Left kidney (tissue), 8 donors: ENCODE measurements around the gene ADAMTS7. TPM values are rescaled to one million over a fixed set of nuclear protein-coding genes. Genes with fewer than 3 reads are reported as not detected.
A peak's percentile ranks its signal among the peaks of the same experiment; 100 is the strongest.
"Not testable (repeated sequence)": the region's sequence is repeated elsewhere in the genome, so short reads cannot be mapped to it uniquely, and the experiment has no call there.

Experiments used
- DNase-seq: peaks from one replicate; pipeline ENCODE4 v3.0.0-alpha.2; 2013
- long read RNA-seq, 8 donors: transcript quantifications; one replicate each; lab custom pipeline, GENCODE V29; 2026
- polyA plus RNA-seq: library from polyadenylated mRNA; unstranded; fragments of 120-200 nt; gene quantifications from one replicate; pipeline ENCODE4 v1.2.1, GENCODE V29; 2013; ENCODE audit not compliant: insufficient read length

Gene ADAMTS7, protein sequence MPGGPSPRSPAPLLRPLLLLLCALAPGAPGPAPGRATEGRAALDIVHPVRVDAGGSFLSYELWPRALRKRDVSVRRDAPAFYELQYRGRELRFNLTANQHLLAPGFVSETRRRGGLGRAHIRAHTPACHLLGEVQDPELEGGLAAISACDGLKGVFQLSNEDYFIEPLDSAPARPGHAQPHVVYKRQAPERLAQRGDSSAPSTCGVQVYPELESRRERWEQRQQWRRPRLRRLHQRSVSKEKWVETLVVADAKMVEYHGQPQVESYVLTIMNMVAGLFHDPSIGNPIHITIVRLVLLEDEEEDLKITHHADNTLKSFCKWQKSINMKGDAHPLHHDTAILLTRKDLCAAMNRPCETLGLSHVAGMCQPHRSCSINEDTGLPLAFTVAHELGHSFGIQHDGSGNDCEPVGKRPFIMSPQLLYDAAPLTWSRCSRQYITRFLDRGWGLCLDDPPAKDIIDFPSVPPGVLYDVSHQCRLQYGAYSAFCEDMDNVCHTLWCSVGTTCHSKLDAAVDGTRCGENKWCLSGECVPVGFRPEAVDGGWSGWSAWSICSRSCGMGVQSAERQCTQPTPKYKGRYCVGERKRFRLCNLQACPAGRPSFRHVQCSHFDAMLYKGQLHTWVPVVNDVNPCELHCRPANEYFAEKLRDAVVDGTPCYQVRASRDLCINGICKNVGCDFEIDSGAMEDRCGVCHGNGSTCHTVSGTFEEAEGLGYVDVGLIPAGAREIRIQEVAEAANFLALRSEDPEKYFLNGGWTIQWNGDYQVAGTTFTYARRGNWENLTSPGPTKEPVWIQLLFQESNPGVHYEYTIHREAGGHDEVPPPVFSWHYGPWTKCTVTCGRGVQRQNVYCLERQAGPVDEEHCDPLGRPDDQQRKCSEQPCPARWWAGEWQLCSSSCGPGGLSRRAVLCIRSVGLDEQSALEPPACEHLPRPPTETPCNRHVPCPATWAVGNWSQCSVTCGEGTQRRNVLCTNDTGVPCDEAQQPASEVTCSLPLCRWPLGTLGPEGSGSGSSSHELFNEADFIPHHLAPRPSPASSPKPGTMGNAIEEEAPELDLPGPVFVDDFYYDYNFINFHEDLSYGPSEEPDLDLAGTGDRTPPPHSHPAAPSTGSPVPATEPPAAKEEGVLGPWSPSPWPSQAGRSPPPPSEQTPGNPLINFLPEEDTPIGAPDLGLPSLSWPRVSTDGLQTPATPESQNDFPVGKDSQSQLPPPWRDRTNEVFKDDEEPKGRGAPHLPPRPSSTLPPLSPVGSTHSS (N-terminal part only)
- polyA plus RNA-seq: 21.4 TPM
- long read RNA-seq, donor 1, partial matches to known transcripts: 768 of 991 reads
- long read RNA-seq, donor 1, other reads (novel, unspliced or antisense): 223 of 991 reads
- long read RNA-seq, donor 2, partial matches to known transcripts: 15 of 15 reads
- long read RNA-seq, donor 2, other reads (novel, unspliced or antisense): 0 of 15 reads
- long read RNA-seq, donor 3: 0 reads
- long read RNA-seq, donor 4: 0 reads
- long read RNA-seq, donor 5, full-length matches to known transcripts: 2 of 2 reads
- long read RNA-seq, donor 5, partial matches to known transcripts: 0 of 2 reads
- long read RNA-seq, donor 5, other reads (novel, unspliced or antisense): 0 of 2 reads
- long read RNA-seq, donor 6: 0 reads
- long read RNA-seq, donor 7, full-length matches to known transcripts: 1 of 1,578 reads
- long read RNA-seq, donor 7, partial matches to known transcripts: 1,249 of 1,578 reads
- long read RNA-seq, donor 7, other reads (novel, unspliced or antisense): 328 of 1,578 reads
- long read RNA-seq, donor 8: 0 reads

DNA sequence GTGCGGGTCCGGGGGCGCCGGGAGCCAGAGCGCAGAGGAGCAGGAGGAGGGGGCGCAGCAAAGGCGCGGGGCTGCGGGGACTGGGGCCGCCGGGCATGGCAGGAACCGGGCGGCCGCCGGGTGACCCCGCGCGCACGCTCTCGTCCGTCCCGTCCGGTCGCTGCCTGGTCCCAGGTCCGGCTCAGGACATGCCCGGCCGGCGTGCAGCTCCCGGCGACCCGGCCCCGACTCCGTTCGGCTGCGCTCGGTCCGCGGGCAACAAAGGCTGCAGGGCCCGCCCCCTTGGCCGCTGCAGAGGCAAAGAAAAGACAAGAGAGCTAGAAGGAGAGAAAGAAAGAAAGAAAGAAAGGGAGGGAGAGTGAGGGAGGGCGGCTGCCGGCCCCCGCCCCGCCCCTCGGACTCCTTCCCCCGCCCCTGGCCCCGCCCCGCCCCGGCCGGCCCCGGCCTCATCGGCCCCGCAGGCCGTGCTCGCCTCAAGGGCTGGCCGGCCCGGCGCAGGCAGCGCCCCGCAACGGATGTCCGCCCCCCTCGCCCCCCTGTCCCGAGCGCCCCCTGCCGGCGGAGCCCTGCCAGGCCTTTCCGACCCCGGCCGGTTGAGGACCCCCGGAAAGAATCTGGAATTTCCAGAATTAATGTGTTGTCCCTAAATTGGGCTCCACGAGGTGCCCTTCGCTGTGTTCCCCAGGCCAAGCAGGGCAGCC, at the start of gene ADAMTS7:
Gene ADAMTS7, minus strand, starts transcription at position 341 of the 701 bp plus-strand sequence. Its CDS starts 244 bp downstream, at position 97.
- no peak for DNase-seq

DNA sequence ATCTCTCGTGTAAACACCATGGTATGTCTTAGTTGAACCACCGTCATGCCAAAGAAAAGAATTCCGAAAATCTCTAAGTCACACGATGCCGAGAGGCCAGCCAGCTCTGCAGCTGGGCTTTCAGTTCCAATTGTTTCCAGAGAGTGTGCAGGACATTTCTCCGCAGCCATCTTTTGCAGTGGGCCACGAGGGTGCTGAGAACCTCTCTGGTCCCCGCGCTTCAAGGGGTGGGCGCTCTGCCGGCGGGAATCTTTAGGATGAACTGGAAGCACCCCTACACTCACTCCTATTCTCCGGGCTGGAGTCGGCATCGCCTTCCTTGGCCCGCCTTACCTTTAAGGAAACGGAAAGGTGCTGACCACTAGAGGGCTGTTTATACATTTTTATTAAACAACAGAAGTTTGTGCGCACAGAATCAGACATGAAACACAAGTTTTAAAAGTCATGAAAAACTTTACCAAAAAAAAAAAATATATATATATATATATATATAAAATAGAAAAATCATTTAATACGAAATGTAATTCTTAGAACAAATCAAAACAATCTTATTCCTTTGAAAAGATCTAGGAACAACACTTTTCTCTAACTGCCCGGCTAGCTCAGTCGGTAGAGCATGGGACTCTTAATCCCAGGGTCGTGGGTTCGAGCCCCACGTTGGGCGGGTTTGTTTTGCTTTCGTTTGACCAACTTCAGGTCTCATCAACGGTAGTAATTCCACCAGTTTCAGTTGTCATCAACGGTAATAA, 48.9 kb upstream of the ADAMTS7 start:
- peak; percentile 88 for DNase-seq

DNA sequence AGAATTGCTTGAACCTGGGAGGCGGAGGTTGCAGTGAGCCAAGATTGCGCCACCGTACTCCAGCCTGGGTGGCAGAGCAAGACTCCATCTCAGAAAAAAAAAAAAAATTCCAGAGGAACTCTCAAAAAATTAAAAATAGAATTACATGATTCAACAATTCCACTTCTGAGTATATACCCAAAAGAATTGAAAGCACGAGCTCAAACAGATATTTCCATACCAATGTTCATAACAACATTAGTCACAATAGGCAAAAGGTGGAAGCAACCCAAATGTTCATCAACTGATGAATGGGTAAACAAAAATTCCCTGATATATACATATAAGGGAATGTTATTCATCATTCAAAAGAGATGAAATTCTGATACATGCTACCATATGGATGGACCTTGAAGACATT, 44.5 kb upstream of the ADAMTS7 start:
- DNase-seq: no peak

DNA sequence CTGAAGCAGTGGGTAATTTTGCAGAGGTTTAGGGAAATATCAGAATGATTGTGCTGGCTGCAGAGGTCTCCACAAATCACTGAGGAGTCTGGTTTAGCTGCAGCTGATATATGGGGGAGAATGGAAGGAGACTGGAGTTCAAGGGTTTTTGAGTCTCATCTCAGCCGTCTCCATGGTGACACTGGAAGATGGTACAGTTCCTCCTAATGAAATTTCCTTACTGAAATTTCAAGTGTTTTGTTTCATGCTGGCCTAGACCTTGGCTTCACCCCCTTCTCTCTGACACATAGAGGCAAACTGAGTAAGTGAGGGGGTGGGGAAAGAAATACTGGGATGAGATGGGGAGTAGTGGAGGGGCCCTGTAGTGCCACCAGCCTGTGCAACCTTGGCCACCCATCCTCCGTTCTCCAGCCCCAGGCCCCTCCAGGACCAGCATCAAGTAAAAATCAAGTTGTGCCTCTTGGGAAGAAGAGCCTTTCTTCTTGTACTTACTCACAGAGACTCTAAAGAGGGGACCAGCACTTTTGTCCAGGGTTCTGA, 43.6 kb upstream of the ADAMTS7 start:
- no peak for DNase-seq

DNA sequence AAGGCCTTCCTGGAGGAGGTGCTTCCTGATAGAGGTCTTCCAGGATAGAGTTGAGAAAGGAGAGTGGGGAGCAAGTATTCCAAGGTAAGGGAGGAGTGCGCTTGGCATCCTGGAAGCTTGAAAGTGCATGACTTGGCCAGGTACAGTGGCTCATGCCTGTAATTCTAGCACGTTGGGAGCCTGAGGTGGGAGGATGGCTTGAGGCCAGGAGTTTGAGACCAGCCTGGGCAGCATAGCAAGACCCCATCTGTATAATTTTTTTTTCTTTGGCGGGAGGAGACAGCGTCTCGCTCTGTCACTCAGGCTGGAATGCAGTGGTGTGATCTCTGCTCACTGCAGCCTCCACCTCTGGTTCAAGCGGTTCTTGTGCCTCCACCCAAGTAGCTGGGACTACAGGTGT, 42.2 kb upstream of the ADAMTS7 start:
- DNase-seq: no peak

DNA sequence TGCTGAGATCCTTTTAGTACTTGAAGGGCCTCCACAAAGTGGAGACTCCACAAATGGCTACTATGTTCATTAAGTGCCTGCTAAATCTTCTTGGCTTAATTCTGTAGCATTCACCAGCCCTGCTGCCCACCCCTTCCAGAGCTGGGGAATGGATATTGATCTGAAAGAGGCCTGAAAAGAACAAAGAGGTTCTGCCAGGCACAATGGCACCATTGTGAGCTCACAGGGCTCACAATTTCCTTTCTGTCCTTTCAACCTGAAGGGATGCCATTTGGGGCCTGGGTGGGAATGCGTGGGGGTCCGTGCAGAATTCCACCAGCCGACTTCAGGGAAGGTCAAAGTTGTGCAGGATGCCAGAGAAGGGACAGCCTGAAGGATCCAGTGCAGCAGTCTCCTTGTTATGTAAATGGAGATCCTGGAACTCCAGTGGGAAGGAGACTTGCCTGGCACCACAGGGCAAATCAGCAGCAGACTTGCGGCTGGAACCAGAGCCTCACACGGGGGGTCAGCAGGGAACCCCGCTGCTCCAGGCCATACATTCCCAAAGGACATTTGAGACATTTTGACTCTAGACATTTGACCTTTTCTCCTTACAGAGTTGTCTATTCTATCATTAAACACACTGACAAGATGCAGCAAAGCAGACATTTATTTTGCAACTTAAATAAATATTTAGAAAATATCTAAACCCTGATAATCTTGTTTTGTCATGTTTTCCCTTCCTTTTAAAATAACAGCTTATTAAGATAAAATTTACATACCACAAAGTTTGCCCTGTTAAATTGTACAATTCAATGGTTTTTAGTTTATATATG, 39.9 kb upstream of the ADAMTS7 start:
- no peak for DNase-seq

DNA sequence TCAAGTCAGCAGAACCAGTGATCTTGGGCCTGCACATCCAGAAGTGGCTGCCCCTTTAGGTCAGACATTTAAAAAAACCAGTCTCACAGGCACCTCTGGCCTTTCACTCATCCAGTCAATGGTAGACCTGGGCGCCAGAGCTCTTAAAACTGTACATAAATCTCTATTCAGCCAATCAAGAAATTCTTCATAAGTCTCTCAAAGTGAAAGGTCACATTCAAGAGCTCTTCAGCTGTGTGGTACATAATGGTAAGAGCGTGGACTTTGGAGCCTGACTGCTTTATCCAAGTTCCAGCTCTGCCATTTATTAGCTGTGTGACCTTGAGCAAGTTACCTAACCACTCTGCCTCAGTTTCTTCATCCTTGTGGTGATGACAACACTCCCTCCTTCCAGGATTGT, 39.1 kb upstream of the ADAMTS7 start:
- DNase-seq: no peak

DNA sequence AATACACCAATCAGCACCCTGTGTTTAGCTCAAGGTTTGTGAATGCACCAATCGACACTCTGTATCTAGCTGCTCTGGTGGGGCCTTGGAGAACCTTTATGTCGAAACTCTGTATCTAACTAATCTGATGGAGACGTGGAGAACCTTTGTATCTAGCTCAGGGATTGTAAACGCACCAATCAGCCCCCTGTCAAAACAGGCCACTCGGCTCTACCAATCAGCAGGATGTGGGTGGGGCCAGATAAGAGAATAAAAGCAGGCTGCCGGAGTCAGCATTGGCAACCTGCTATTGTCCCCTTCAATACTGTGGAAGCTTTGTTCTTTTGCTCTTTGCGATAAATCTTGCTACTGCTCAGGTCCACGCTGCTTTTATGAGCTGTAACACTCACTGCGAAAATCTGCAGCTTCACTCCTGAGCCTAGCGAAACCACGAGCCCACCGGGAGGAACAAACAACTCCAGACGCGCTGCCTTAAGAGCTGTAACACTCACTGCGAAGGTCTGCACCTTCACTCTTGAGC, 36.2 kb upstream of the ADAMTS7 start:
- not testable (repeated sequence) for DNase-seq

DNA sequence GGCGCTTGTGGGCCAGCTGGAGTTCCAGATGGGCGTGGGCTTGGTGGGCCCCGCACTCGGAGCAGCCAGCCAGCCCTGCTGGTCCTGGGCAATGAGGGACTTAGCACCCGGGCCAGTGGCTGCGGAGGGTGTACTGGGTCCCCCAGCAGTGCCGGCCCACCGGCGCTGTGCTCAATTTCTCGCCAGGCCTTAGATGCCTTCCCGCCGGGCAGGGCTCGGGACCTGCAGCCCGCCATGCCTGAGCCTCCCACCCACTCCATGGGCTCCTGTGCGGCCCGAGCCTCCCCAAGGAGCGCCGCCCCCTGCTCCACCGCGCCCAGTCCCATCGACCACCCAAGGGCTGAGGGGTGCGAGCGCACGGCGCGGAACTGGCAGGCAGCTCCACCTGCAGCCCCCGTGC, 35.6 kb upstream of the ADAMTS7 start:
- not testable (repeated sequence) for DNase-seq

DNA sequence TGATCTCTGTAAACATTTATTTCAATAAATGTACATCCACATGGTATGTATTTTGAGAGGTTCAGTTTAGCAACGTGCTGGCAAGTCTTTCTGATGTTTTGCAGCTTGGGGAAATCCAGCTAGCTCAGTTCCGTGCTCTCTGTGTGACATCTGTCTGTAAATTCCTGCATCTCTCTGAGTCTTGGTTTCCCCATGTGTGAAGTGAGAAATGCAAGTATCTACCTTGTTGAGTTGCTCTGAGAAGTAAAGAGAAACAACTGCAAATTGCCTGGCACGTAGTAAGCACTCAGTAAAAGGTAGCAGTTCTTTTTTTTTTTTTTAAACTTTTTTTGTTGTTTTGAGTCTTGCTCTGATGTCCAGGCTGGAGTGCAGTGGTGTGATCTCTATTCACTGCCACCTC, 31.3 kb upstream of the ADAMTS7 start:
- DNase-seq: no peak

DNA sequence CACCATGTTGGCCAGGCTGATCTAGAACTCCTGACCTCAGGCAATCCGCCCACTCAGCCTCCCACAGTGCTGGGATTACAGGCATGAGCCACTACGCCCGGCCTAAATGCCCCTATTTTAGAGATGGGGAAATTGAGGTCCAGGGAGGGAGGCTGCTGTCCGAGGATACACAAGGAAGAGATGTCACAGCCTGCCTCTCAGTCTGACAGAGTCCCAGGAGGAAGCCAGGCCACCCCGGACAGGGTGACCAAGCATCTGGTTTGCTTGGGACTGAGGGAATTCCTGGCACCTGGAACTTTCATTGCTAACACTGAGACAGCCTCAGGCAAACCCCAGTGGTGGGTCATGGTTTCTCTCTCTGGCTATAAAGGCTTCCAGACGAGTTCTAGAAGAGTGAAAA, 30.6 kb upstream of the ADAMTS7 start:
- no peak for DNase-seq

DNA sequence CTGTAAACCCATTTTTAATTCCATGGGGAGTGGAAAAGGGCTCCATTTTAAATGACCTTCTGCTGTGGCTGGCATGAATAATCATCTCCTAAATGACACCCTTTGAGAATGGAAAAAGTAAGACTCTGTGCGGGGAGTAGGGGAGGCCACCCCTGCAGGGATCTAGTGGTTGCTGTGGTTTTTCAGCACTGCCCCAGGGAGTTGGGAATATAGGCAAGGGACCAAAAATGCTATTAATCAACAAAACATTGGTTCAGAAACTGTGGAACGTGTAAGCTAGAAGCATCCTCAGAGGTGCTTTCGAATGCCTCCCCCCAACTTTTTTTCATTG, 30.1 kb upstream of the ADAMTS7 start:
- DNase-seq: no peak

DNA sequence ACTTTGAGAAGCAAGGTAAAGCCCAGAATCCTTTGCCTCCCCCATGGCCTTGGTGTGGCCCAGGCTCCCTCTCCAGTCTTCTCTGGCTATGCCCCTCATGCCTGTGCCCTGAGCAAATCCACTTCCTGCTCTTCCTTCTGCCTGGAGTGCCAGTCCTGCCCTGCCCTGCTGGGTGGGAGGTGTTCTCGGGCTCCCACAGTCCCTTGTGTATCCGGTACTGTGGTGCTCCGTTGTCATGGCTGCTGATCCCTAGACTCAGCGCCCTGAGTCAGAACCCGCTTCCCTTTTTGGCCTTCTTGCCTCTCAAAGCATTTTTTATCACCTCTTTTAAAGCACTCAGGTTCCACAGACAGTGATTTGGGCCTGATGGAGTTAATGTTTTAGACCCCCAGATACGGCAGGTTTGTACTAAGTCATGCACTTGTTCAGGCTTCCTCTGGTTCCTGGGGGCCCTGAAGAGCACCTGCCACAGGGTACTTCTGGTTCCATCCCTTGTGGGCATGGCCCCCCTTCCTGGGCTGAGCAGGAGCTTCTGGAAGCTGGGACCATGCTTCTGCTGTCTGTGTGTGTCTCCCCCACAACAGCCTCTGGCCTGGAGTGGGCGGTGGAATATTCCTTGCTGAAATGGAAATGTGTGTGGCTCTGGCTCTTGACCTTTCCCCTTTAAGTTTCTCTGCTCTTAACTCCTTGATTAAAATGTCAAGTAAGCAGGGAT, 29.6 kb upstream of the ADAMTS7 start:
- no peak for DNase-seq

DNA sequence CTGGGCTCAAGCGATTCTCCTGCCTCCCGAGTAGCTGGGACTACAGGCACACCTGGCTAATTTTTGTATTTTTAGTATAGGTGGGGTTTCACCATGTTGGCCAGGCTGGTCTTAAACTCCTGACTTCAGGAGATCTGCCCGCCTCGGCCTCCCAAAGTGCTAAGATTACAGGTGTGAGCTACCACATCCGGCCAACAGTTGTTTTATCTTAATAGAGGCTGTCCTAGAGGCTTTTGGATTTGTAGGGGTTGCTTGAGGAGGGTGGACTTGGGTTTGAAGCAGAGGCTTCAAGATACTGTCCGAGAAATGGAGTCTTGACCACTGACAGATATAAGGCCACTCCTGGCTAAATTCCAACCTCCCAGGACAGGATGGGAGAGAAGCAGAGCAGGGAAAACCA, 27.9 kb upstream of the ADAMTS7 start:
- DNase-seq: not testable (repeated sequence)

DNA sequence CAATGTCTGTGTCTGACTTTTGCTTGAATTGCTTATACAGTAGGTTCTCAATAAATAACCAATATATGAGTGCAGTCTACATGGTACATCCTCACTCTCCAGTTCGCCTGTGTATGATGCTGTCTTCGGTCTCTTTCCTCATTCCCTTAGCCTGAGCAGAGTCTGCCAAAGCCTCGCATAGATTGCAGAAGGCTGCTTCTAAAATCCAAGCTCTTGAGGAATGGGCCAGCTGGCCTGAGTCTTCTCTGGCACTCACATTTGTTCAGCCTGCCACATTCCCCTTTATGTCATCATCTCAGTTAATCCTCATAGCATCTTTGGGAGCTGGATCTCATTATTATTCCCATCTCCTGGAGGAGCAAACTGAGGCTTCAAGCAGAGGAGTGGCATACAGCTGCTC, 27.2 kb upstream of the ADAMTS7 start:
- DNase-seq: no peak

DNA sequence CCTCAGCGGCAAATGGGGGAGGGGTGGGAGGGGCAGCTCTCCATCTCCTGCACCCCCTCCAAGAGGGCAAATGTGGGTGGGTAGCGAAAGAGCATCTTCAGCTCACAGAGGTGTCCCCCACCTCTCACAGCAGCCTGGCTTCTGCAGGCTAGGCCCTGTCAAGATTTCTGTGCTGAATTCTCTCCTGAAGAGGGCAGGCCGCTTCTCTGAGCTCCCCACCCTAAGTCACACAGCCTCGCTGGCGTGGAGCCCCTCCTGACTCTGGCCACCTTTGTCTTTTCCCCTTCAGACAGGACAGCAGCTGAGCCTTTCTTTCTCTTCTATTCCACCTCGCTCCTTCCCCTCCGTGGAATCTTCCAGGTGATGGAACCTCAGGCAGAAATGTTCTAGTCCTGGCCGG, 26.3 kb upstream of the ADAMTS7 start:
- DNase-seq: no peak

DNA sequence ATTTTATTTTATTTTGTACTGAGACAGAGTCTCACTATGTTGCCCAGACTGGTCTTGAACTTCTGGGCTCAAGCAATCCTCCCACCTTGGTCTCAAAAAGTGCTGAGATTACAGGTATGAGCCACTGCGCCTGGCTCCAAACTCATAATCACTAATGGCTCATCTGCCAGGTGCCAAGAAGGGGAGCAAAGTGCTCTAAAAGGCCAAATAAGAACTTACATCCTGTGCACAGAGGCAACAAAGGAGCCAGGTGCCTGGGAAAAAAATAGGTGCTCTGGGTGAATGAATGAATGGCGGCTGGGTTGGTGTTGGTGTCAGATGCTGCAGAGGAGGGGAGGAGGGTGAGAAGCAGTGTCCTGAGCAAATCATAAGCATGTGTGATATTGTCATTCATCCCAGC, 25.9 kb upstream of the ADAMTS7 start:
- no peak for DNase-seq

DNA sequence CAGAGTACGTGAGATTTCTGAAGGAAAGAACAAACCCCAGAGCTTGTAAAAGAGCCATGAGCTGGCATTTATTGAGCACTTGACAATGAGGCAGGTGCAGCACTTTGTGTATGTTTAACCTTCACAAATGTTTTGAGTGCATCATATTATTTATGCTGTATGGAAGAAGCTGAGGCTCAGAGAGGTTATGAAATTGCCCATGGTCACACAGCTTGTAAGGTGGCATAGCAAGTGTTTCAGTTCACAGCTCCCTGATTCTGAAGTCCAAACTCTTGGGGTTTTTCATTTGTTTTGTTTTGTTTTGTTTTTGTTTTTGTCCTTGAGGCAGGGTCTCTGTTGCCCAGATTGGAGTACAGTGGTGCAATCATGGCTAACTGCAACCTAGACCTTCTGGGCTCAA, 25.1 kb upstream of the ADAMTS7 start:
- DNase-seq: no peak
